Astrocyte of the spinal cord (primary cell): Measurements from ENCODE around the gene TEX35.

ENCODE experiments used
- DNase-seq: peaks from one replicate; pipeline ENCODE4 v3.0.0; 2011; ENCODE audit warnings: low read depth, low spot score
- H3K4me3 ChIP-seq: 2 replicates; pipeline ENCODE4 v1.5.1; 2011; ENCODE audit warnings: low read depth, mild to moderate bottlenecking, low read length, moderate library complexity
- in situ Hi-C: cut with HindIII; loops from 2 replicates; pipeline ENCODE4 v1.10.0; 2017; ENCODE audit warnings: low sequenced_read_pairs
- TF ChIP-seq, protein P1 (sequence below): IDR thresholded peaks from 2 replicates; pipeline ENCODE4 v1.5.1; 2012; ENCODE audit warnings: low read depth, mild to moderate bottlenecking, low read length, inconsistent platforms

The TEX35 gene

DNA sequence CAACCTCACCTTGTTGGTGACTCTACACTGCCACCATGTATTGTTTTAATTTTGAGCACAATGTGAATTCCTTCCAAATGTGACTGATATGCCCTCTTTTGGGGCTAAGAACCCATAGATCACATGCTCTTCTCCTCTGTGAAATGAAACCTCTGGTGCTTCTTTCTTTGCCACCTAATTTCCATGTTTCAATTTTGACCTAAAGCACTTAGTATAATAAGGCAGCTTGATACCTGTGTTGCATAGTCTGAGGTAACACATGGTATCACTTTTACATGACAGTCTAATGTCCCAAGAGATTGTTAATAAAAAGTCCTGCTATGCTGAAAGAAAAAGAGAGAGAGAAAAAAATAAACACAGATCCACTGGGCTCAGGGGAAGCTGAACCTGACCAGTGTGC is 40.4 kb upstream of the TEX35 start:
- in situ Hi-C loops = no loop called here
- no peak for DNase-seq
- H3K4me3 ChIP-seq = no peak overlapping the region
- TF ChIP-seq, protein P1, sequence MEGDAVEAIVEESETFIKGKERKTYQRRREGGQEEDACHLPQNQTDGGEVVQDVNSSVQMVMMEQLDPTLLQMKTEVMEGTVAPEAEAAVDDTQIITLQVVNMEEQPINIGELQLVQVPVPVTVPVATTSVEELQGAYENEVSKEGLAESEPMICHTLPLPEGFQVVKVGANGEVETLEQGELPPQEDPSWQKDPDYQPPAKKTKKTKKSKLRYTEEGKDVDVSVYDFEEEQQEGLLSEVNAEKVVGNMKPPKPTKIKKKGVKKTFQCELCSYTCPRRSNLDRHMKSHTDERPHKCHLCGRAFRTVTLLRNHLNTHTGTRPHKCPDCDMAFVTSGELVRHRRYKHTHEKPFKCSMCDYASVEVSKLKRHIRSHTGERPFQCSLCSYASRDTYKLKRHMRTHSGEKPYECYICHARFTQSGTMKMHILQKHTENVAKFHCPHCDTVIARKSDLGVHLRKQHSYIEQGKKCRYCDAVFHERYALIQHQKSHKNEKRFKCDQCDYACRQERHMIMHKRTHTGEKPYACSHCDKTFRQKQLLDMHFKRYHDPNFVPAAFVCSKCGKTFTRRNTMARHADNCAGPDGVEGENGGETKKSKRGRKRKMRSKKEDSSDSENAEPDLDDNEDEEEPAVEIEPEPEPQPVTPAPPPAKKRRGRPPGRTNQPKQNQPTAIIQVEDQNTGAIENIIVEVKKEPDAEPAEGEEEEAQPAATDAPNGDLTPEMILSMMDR = no peak

DNA sequence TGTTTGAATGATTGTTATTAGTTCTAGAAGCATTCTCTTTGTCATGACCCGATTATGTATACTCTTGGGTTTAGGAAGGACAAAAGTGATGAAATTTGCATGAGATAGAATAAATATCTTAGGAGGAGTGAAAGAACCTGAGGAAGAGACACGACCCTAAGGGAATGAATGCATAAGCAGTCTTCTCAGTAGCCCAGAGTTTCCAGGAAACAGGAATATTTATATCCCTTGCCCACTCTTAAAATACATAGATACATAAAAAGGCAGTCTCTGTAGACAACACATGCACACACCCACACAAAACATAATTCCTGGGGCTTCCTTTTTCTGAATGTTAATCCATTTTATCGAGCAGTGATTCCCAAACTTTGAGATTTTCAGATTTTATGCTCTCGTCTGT is 35.5 kb upstream of the TEX35 start:
- no peak overlapping the region for H3K4me3 ChIP-seq
- TF ChIP-seq, protein P1 = no peak

GRCh38 chr1:178477841-178478240 is 35.1 kb upstream of the TEX35 start:
- in situ Hi-C loops = no loop called here

More for the DNA sequence above, 35.5 kb upstream of the TEX35 start:
- DNase-seq = no peak
- in situ Hi-C loops = no loop called here

GRCh38 chr1:178483251-178483957 is 29.5 kb upstream of the TEX35 start:
- in situ Hi-C loops = no loop called here
- no peak for DNase-seq
- TF ChIP-seq, protein P1 = no peak
- H3K4me3 ChIP-seq = no peak overlapping the region

More at GRCh38 chr1:178477841-178478240, 35.1 kb upstream of the TEX35 start:
- no peak for DNase-seq
- H3K4me3 ChIP-seq = no peak overlapping the region
- TF ChIP-seq, protein P1 = no peak

- in situ Hi-C loops = no loop called here
- H3K4me3 ChIP-seq = no peak overlapping the region
- TF ChIP-seq, protein P1 = no peak
- no peak for DNase-seq
Measured at GRCh38 chr1:178484698-178485225, 28.1 kb upstream of the TEX35 start.

GRCh38 chr1:178485541-178485981 is 27.3 kb upstream of the TEX35 start:
- H3K4me3 ChIP-seq = no peak overlapping the region
- no peak for DNase-seq
- in situ Hi-C loops = no loop called here
- TF ChIP-seq, protein P1 = no peak
